Effector memory CD4-positive, alpha-beta T cell (primary cell): ENCODE results near the gene FBXW11.

Source experiments
- DNase-seq, 3 donors: peaks; one replicate each; pipeline ENCODE4 v3.0.0-alpha.2; 2020
- H3K27ac ChIP-seq: 2 replicates; pipeline ENCODE4 v1.7.0; 2013; ENCODE audit warnings: mild to moderate bottlenecking, low read length, moderate library complexity; ENCODE audit not compliant: insufficient read depth, poor library complexity, severe bottlenecking
- H3K27me3 ChIP-seq: replicated peaks from 2 replicates; pipeline ENCODE4 v1.7.0; 2013; ENCODE audit warnings: mild to moderate bottlenecking, low read length; ENCODE audit not compliant: insufficient read depth, control insufficient read depth, poor library complexity, severe bottlenecking
- H3K36me3 ChIP-seq: 2 replicates; pipeline ENCODE4 v1.7.0; 2013; ENCODE audit warnings: mild to moderate bottlenecking, low read length, moderate library complexity; ENCODE audit not compliant: control insufficient read depth, insufficient read depth
- H3K4me1 ChIP-seq: 2 replicates; pipeline ENCODE4 v1.7.0; 2013; ENCODE audit warnings: low read length, mild to moderate bottlenecking; ENCODE audit not compliant: control insufficient read depth, insufficient read depth, poor library complexity, severe bottlenecking
- H3K4me3 ChIP-seq: 2 replicates; pipeline ENCODE4 v1.7.0; 2013; ENCODE audit warnings: low read length, low read depth, mild to moderate bottlenecking; ENCODE audit not compliant: insufficient read depth, poor library complexity, severe bottlenecking
- H3K9me3 ChIP-seq: 2 replicates; pipeline ENCODE4 v1.7.0; 2013; ENCODE audit warnings: mild to moderate bottlenecking, low read length, moderate library complexity; ENCODE audit not compliant: control insufficient read depth

The FBXW11 gene

DNA sequence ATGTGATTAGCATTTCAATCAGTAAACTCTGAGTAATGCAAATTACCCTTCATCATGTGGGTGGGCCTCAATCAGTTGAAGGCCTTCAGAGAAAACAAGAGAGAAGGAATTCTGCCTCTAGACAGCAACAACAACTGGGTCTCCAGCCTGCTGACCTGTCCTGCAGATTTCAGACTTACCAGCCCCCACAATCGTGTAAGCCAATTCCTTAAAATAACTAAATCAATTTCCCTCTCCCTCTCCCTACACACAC lies 41.7 kb upstream of the FBXW11 start:
- H3K4me1 ChIP-seq, result no peaks in the 10 kb centered on the region

DNA sequence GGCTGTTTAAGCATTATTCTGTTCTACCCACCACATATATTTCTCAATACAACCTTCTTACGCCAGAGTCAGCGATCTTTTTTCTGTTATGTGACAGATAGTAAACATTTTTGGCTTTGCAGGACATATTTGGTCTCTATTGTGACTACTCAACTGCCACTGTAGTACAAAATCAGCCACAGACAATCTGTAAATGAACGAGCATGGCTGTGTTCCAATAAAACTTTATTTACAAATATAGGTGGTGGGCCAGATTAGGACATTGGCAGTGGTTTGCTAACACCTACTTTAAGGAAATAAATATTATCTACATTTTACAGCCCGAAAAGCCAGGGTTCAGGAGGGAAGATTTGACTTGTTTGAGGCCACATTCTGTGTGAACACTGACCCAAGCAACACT lies 40.2 kb upstream of the FBXW11 start:
- Histone ChIP-seq H3K27me3 (no peaks in the 10 kb centered on the region), H3K4me1 (no peaks in the 10 kb centered on the region), H3K4me3 (no peak overlapping the region), H3K36me3 (peaks cover 76% of the 10 kb centered on the region), H3K9me3 (no peaks in the 10 kb centered on the region), H3K27ac (no peak overlapping the region)
- DNase-seq, result no peak

More for the DNA sequence above, 41.7 kb upstream of the FBXW11 start:
- H3K36me3 ChIP-seq, result peaks cover 91% of the 10 kb centered on the region
- no peak overlapping the region for H3K4me3 ChIP-seq
- no peak for DNase-seq
- H3K27me3 ChIP-seq, result no peaks in the 10 kb centered on the region
- H3K9me3 ChIP-seq, result no peaks in the 10 kb centered on the region
- H3K27ac ChIP-seq, result no peak overlapping the region

DNA sequence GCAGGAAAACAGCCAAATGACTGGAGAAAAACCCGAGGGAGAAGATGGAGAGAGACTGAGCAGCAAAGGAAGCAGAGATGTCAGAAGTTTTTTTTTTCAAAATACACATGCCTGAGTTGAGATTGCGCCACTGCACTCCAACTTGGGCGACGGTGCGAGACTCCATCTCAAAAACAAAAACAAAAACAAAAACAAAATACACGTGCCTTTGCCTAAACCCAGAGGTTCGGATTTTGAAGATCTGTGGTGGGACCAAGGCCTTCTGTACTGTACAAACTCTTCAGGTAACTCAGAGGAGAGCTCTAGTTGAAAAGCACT lies 38.8 kb upstream of the FBXW11 start:
- H3K27ac ChIP-seq, result no peak overlapping the region
- no peak overlapping the region for H3K4me3 ChIP-seq
- no peaks in the 10 kb centered on the region for H3K27me3 ChIP-seq
- H3K9me3 ChIP-seq, result no peaks in the 10 kb centered on the region
- no peaks in the 10 kb centered on the region for H3K4me1 ChIP-seq
- H3K36me3 ChIP-seq, result peaks cover 62% of the 10 kb centered on the region
- no peak for DNase-seq

DNA sequence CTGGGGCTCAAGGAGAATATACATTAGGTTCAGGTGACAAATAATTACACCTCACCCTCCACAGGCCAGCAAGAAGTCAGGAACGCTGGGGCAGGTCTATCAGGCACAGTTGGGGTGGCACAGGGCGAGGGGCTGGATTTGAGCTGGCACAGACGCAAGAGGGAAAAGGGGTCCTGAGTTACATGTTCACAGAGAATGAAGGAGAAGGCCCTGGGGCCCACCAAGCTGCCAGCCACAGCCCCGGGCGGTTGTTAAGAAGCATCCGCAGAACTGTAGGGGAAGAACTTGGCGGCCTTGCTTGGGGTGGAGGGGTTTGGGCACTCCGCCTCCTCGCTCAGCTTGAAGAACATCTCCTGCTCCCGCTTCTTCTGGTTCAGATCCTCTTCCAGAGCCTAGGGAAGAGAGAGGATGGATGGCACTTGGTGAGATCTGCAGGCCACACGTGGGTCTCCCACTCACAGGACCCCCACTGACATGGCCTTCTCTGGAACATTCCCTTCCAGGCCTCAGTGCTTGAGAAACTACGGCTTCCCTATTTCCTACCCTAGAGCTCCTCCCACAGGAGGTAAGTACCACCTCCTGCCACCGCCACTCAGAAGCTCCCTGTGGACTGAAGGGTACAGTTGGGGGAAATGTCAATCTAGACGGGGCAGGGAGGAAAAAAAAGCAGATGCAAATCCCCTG lies 38.3 kb upstream of the FBXW11 start:
- Histone ChIP-seq H3K4me1 (no peaks in the 10 kb centered on the region), H3K4me3 (no peak overlapping the region), H3K27me3 (no peaks in the 10 kb centered on the region), H3K9me3 (no peaks in the 10 kb centered on the region), H3K36me3 (peaks cover 57% of the 10 kb centered on the region), H3K27ac (no peak overlapping the region)
- DNase-seq, result no peak

DNA sequence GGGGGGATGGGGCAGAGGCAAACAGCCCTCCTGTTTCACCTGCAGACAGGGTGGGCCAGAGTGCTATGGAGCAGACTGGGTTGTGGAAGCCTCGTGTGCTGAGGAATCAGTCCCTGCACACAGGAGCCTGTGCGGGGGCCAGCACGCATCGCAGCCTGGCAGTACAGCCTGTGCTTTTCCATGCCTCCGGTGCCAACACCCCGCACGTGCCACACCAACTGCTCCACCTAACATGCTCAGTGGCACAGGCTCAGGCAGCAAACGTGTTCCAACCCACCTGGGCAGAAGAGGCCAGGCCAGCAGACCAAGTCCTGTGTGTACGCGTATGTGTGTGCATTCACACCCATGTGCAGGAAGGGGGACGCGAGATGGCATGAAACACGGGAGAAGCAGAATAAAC lies 37.4 kb upstream of the FBXW11 start:
- no peak overlapping the region for H3K27ac ChIP-seq

DNA sequence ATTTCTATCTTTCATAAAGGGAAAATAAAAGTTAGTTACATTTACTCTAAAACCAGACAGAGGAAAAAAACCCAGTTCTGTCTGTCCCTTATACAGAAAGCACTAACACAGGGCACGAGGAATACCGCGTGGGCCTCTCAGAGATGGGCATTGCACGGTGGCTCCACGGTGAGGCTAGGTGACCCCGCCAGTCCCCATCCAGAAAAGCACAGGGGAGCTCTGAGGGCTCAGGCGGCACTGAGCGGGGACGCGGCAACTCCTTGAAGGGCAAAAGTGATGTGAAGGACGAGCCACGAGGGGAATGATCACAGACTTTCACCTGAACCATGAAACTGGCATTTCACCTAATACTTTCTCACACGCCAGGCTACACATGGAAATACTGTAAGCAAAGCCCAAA lies 35.7 kb upstream of the FBXW11 start:
- Histone ChIP-seq H3K27ac (no peak overlapping the region), H3K27me3 (no peaks in the 10 kb centered on the region), H3K9me3 (no peaks in the 10 kb centered on the region), H3K36me3 (peaks cover 35% of the 10 kb centered on the region), H3K4me1 (no peaks in the 10 kb centered on the region), H3K4me3 (no peak overlapping the region)
- no peak for DNase-seq

More for the DNA sequence above, 37.4 kb upstream of the FBXW11 start:
- no peak for DNase-seq
- Histone ChIP-seq H3K27me3 (no peaks in the 10 kb centered on the region), H3K9me3 (no peaks in the 10 kb centered on the region), H3K4me1 (no peaks in the 10 kb centered on the region), H3K36me3 (peaks cover 50% of the 10 kb centered on the region), H3K4me3 (no peak overlapping the region)

DNA sequence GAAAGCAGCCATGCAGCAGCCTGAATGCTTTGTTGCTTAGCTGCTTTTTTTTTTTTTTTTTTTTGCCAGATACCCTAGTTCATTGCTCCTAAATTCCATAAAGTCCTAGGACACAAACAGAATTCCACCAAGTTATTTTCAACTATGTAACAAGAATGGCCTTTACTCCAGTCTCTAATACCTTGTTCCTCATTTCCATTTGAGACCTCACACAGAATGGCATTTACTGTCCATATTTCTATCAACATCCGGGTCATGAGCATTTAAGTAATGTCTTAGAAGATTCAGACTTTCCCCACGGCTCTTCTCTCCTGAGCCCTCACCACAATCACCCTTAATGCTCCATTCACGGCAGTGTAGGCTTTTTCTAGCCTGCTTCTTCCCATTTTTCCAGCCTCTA lies 31.7 kb upstream of the FBXW11 start:
- Histone ChIP-seq H3K4me3 (no peak overlapping the region), H3K27ac (no peak overlapping the region), H3K36me3 (no peaks in the 10 kb centered on the region), H3K27me3 (no peaks in the 10 kb centered on the region), H3K9me3 (no peaks in the 10 kb centered on the region), H3K4me1 (no peaks in the 10 kb centered on the region)
- DNase-seq, result no peak

DNA sequence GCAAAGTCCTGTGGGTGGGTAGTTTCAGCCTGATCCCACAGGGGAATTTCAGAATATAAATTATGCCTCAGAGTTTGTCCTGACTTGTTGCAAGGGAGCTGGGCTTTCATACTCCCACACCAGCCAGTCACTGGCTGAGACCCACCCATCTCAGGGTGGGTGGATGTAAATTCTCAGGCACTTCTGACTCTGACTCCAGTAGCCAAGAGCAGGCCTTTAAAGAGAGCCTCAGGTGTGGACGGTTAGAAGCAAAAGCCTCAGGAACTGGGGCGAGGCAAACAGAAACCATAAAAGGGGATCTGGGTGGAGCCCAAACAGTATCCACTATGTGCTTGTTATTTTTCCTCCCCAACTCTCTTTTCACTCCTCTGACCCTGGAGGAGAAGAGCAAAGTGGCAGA lies 28.6 kb upstream of the FBXW11 start:
- Histone ChIP-seq H3K36me3 (no peaks in the 10 kb centered on the region), H3K4me3 (no peak overlapping the region), H3K27ac (no peak overlapping the region), H3K4me1 (no peaks in the 10 kb centered on the region), H3K9me3 (no peaks in the 10 kb centered on the region), H3K27me3 (no peaks in the 10 kb centered on the region)
- no peak for DNase-seq

DNA sequence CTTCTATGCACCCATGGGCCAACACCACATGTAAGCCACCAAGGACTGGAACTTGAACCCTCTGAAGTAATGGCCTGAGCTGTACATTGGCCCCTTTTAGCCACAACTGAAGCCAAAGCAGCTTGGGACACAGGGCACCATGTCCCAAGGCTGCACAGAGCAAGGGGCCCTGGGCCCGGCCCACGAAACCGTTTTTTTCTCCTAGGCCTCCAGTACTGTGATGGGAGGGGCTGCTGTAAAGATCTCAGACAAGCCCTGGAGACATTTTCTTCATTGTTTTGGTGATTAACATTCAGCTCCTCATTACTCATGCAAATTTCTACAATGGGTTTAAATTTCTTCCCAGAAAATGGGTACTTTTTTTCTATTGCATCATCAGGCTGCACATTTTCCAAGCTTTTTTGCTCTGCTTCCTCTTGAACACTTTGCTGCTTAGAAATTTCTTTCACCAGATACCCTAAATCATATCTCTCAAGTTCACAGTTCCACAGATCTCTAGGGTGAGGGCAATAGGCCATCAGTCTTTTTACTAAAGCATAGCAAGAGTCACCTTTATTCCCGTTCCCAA lies 25.5 kb upstream of the FBXW11 start:
- Histone ChIP-seq H3K9me3 (no peaks in the 10 kb centered on the region), H3K36me3 (no peaks in the 10 kb centered on the region), H3K4me1 (no peaks in the 10 kb centered on the region), H3K4me3 (no peak overlapping the region), H3K27ac (no peak overlapping the region), H3K27me3 (no peaks in the 10 kb centered on the region)
- no peak for DNase-seq

DNA sequence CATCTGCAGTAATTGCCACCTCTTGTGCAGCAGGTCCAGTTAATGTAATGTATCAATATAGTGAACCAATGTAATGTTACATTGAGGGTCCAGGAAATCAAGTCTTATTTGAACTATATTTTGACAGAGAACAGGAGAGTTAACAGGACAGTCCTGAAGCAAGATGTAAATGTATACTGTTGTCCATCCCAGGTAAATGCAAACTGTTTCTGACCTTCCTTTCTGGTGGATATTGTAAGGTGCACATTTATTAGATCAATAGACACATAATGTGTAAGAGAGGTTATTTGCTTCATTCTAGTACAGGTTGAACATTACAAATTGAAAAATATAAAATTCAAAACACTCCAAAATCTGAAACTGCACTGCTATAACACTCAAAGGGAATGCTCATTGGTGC lies 23.4 kb upstream of the FBXW11 start:
- Histone ChIP-seq H3K9me3 (no peaks in the 10 kb centered on the region), H3K27me3 (no peaks in the 10 kb centered on the region), H3K4me1 (no peaks in the 10 kb centered on the region), H3K36me3 (no peaks in the 10 kb centered on the region), H3K4me3 (no peak overlapping the region), H3K27ac (no peak overlapping the region)
- DNase-seq, result no peak
